Activated T-helper 17 cell treated with anti-CD3 and anti-CD28 coated beads, Interleukin-2, amount 50 U/mL, for 72 hours (primary cell): Measurements from ENCODE around the gene NAALADL2. TPM values are rescaled to one million over a fixed set of nuclear protein-coding genes. Genes with fewer than 3 reads are reported as not detected.

Experiments used
- ATAC-seq: fragments of 150-1000 bp; cut with Tn5 transposase; replicated peaks from 2 replicates; pipeline ENCODE4 v1.10.0; 2021; ENCODE audit warnings: mild to moderate bottlenecking, moderate library complexity
- H3K27ac Mint-ChIP-seq: one replicate; pipeline ENCODE4 v1.8.0; 2022; ENCODE audit warnings: mixed read lengths
- H3K27me3 Mint-ChIP-seq: one replicate; pipeline ENCODE4 v1.8.0; 2022; ENCODE audit warnings: mixed read lengths
- H3K36me3 Mint-ChIP-seq: one replicate; pipeline ENCODE4 v1.8.0; 2022; ENCODE audit warnings: low read depth, mild to moderate bottlenecking, mixed read lengths
- H3K4me1 Mint-ChIP-seq: one replicate; pipeline ENCODE4 v1.8.0; 2022; ENCODE audit warnings: mixed read lengths
- H3K4me3 Mint-ChIP-seq: one replicate; pipeline ENCODE4 v1.8.0; 2022; ENCODE audit warnings: mild to moderate bottlenecking, mixed read lengths
- H3K9me3 Mint-ChIP-seq: one replicate; pipeline ENCODE4 v1.8.0; 2022; ENCODE audit warnings: mixed read lengths
- total RNA-seq, 2 donors: library from RNA; stranded (reverse); gene quantifications; one replicate each; pipeline ENCODE4 v1.2.3, GENCODE V29; 2022

NAALADL2 gene
- total RNA-seq, 2 donors from 2014 or later = not detected

- H3K27ac Mint-ChIP-seq = no peak overlapping the region
- peaks cover 7% of the 10 kb centered on the region for H3K9me3 Mint-ChIP-seq
- H3K27me3 Mint-ChIP-seq = no peaks in the 10 kb centered on the region
- H3K4me3 Mint-ChIP-seq = no peak overlapping the region
- no peaks in the 10 kb centered on the region for H3K4me1 Mint-ChIP-seq
- H3K36me3 Mint-ChIP-seq = no peaks in the 10 kb centered on the region
- ATAC-seq = no peak
Measured at GRCh38 chr3:175546115-175546514, 687.0 kb downstream of the NAALADL2 start.

- no peaks in the 10 kb centered on the region for H3K4me1 Mint-ChIP-seq
- no peaks in the 10 kb centered on the region for H3K36me3 Mint-ChIP-seq
- H3K4me3 Mint-ChIP-seq = no peak overlapping the region
- H3K27ac Mint-ChIP-seq = no peak overlapping the region
- peaks cover 5% of the 10 kb centered on the region for H3K9me3 Mint-ChIP-seq
- H3K27me3 Mint-ChIP-seq = no peaks in the 10 kb centered on the region
- ATAC-seq = no peak
Measured at GRCh38 chr3:175552929-175553328, 693.8 kb downstream of the NAALADL2 start.

- ATAC-seq = no peak
- H3K4me1 Mint-ChIP-seq = no peaks in the 10 kb centered on the region
- H3K4me3 Mint-ChIP-seq = no peak overlapping the region
- no peaks in the 10 kb centered on the region for H3K36me3 Mint-ChIP-seq
- H3K27ac Mint-ChIP-seq = no peak overlapping the region
- peaks cover 5% of the 10 kb centered on the region for H3K9me3 Mint-ChIP-seq
- no peaks in the 10 kb centered on the region for H3K27me3 Mint-ChIP-seq
Measured at GRCh38 chr3:175554801-175555200, 695.7 kb downstream of the NAALADL2 start.

- H3K27me3 Mint-ChIP-seq = no peaks in the 10 kb centered on the region
- ATAC-seq = no peak
- no peak overlapping the region for H3K4me3 Mint-ChIP-seq
- no peak overlapping the region for H3K27ac Mint-ChIP-seq
- no peaks in the 10 kb centered on the region for H3K36me3 Mint-ChIP-seq
- no peaks in the 10 kb centered on the region for H3K4me1 Mint-ChIP-seq
- no peaks in the 10 kb centered on the region for H3K9me3 Mint-ChIP-seq
Measured at GRCh38 chr3:175558261-175558660, 699.1 kb downstream of the NAALADL2 start.

- Mint-ChIP-seq H3K27me3 (no peaks in the 10 kb centered on the region), H3K4me3 (no peak overlapping the region), H3K27ac (no peak overlapping the region), H3K9me3 (no peaks in the 10 kb centered on the region), H3K36me3 (no peaks in the 10 kb centered on the region), H3K4me1 (no peaks in the 10 kb centered on the region)
- ATAC-seq = no peak
Measured at GRCh38 chr3:175564363-175564762, 705.2 kb downstream of the NAALADL2 start.

- no peak overlapping the region for H3K27ac Mint-ChIP-seq
- H3K4me3 Mint-ChIP-seq = no peak overlapping the region
- H3K9me3 Mint-ChIP-seq = peaks cover 4% of the 10 kb centered on the region
- H3K36me3 Mint-ChIP-seq = no peaks in the 10 kb centered on the region
- H3K27me3 Mint-ChIP-seq = no peaks in the 10 kb centered on the region
- H3K4me1 Mint-ChIP-seq = no peaks in the 10 kb centered on the region
- ATAC-seq = no peak
Measured at GRCh38 chr3:175571096-175571495, 712.0 kb downstream of the NAALADL2 start.

GRCh38 chr3:175573226-175573625 is 714.1 kb downstream of the NAALADL2 start:
- no peaks in the 10 kb centered on the region for H3K4me1 Mint-ChIP-seq
- H3K27me3 Mint-ChIP-seq = no peaks in the 10 kb centered on the region
- peaks cover 4% of the 10 kb centered on the region for H3K9me3 Mint-ChIP-seq
- no peak overlapping the region for H3K4me3 Mint-ChIP-seq
- no peak overlapping the region for H3K27ac Mint-ChIP-seq
- no peak for ATAC-seq
- no peaks in the 10 kb centered on the region for H3K36me3 Mint-ChIP-seq

GRCh38 chr3:175580318-175580717 is 721.2 kb downstream of the NAALADL2 start:
- Mint-ChIP-seq H3K27ac (no peak overlapping the region), H3K9me3 (no peaks in the 10 kb centered on the region), H3K27me3 (no peaks in the 10 kb centered on the region), H3K4me3 (no peak overlapping the region), H3K36me3 (no peaks in the 10 kb centered on the region), H3K4me1 (no peaks in the 10 kb centered on the region)
- ATAC-seq = no peak

- no peaks in the 10 kb centered on the region for H3K9me3 Mint-ChIP-seq
- H3K4me1 Mint-ChIP-seq = no peaks in the 10 kb centered on the region
- H3K27me3 Mint-ChIP-seq = no peaks in the 10 kb centered on the region
- no peak overlapping the region for H3K27ac Mint-ChIP-seq
- no peaks in the 10 kb centered on the region for H3K36me3 Mint-ChIP-seq
- ATAC-seq = no peak
- H3K4me3 Mint-ChIP-seq = no peak overlapping the region
Measured at GRCh38 chr3:175585898-175586297, 726.8 kb downstream of the NAALADL2 start.

GRCh38 chr3:175590745-175591144 is 731.6 kb downstream of the NAALADL2 start:
- ATAC-seq = no peak
- no peaks in the 10 kb centered on the region for H3K36me3 Mint-ChIP-seq
- H3K4me1 Mint-ChIP-seq = no peaks in the 10 kb centered on the region
- no peaks in the 10 kb centered on the region for H3K27me3 Mint-ChIP-seq
- H3K4me3 Mint-ChIP-seq = no peak overlapping the region
- H3K9me3 Mint-ChIP-seq = peaks cover 3% of the 10 kb centered on the region
- no peak overlapping the region for H3K27ac Mint-ChIP-seq

GRCh38 chr3:175591375-175591774 is 732.2 kb downstream of the NAALADL2 start:
- H3K27me3 Mint-ChIP-seq = no peaks in the 10 kb centered on the region

GRCh38 chr3:175593331-175593730 is 734.2 kb downstream of the NAALADL2 start:
- Mint-ChIP-seq H3K4me3 (no peak overlapping the region), H3K9me3 (peaks cover 3% of the 10 kb centered on the region), H3K4me1 (no peaks in the 10 kb centered on the region), H3K27ac (no peak overlapping the region), H3K27me3 (no peaks in the 10 kb centered on the region), H3K36me3 (no peaks in the 10 kb centered on the region)
- ATAC-seq = no peak

More at GRCh38 chr3:175591375-175591774, 732.2 kb downstream of the NAALADL2 start:
- Mint-ChIP-seq H3K27ac (no peak overlapping the region), H3K4me1 (no peaks in the 10 kb centered on the region), H3K36me3 (no peaks in the 10 kb centered on the region), H3K9me3 (peaks cover 3% of the 10 kb centered on the region), H3K4me3 (no peak overlapping the region)
- no peak for ATAC-seq

- Mint-ChIP-seq H3K27ac (no peak overlapping the region), H3K4me1 (no peaks in the 10 kb centered on the region)
Measured at GRCh38 chr3:175598740-175599139, 739.6 kb downstream of the NAALADL2 start.

GRCh38 chr3:175601521-175601920 is 742.4 kb downstream of the NAALADL2 start:
- no peak overlapping the region for H3K4me3 Mint-ChIP-seq
- H3K27ac Mint-ChIP-seq = no peak overlapping the region
- H3K36me3 Mint-ChIP-seq = no peaks in the 10 kb centered on the region
- H3K4me1 Mint-ChIP-seq = no peaks in the 10 kb centered on the region
- H3K27me3 Mint-ChIP-seq = no peaks in the 10 kb centered on the region
- H3K9me3 Mint-ChIP-seq = peaks cover 3% of the 10 kb centered on the region
- ATAC-seq = no peak

More at GRCh38 chr3:175598740-175599139, 739.6 kb downstream of the NAALADL2 start:
- Mint-ChIP-seq H3K4me3 (no peak overlapping the region), H3K9me3 (peaks cover 3% of the 10 kb centered on the region), H3K27me3 (no peaks in the 10 kb centered on the region), H3K36me3 (no peaks in the 10 kb centered on the region)
- ATAC-seq = no peak

GRCh38 chr3:175605851-175606250 is 746.7 kb downstream of the NAALADL2 start:
- Mint-ChIP-seq H3K9me3 (peaks cover 3% of the 10 kb centered on the region), H3K27me3 (no peaks in the 10 kb centered on the region), H3K27ac (no peak overlapping the region), H3K4me3 (no peak overlapping the region), H3K36me3 (no peaks in the 10 kb centered on the region), H3K4me1 (no peaks in the 10 kb centered on the region)
- no peak for ATAC-seq

GRCh38 chr3:175606650-175607318 is 747.6 kb downstream of the NAALADL2 start:
- Mint-ChIP-seq H3K4me3 (no peak overlapping the region), H3K27me3 (no peaks in the 10 kb centered on the region), H3K27ac (no peak overlapping the region), H3K36me3 (no peaks in the 10 kb centered on the region), H3K9me3 (peaks cover 3% of the 10 kb centered on the region), H3K4me1 (no peaks in the 10 kb centered on the region)
- no peak for ATAC-seq
